HepG2 (cell line): ENCODE data around the gene PLEKHH3. TPM values are rescaled to one million over a fixed set of nuclear protein-coding genes. Genes with fewer than 3 reads are reported as not detected.

ENCODE experiments used
- ATAC-seq: fragments of 200-7000 bp; cut with Tn5 transposase; 3 replicates; pipeline ENCODE4 v1.9.1; 2020; ENCODE audit warnings: mild to moderate bottlenecking, moderate library complexity
- BruUV-seq: library from RNA; stranded (reverse); fragments of 400-500 nt; replicated peaks from 2 replicates; lab custom pipeline; 2021; lab: Mats Ljungman, UMichigan
- CTCF ChIA-PET: fragments of 300-600 bp; formaldehyde crosslinking; extraction: SDS; loops from one replicate; lab custom pipeline; 2021; ENCODE audit warnings: low total read pairs, inconsistent platforms, low intra/inter-chr PET ratio; lab: Yijun Ruan, JAX
- POLR2A ChIA-PET: fragments of 350-600 bp; sonication (Branson Sonifier 250); formaldehyde crosslinking; loops from one replicate; lab custom pipeline; 2020; ENCODE audit warnings: antibody characterized with exemption, inconsistent platforms; lab: Yijun Ruan, JAX
- DNase-seq: peaks from one replicate; pipeline ENCODE4 v3.0.0-alpha.2; 2015; ENCODE audit warnings: low spot score
- FAIRE-seq: peaks from 3 replicates; lab custom pipeline; 2011; peaks lifted over from hg19 to GRCh38; lab: Jason Lieb, UNC
- H2AFZ ChIP-seq: one replicate; pipeline ENCODE4 v1.6.1; 2011; ENCODE audit warnings: low read length, inconsistent platforms
- H3K27ac ChIP-seq: fragments of 300-600 bp; 3 replicates; pipeline ENCODE4 v1.8.0; 2011; ENCODE audit warnings: mixed run types, mild to moderate bottlenecking, mixed read lengths, low read length, inconsistent platforms; ENCODE audit not compliant: insufficient read depth; ENCODE audit errors: extremely low read length
- H3K27me3 ChIP-seq, 2 experiments: fragments of 200-600 bp in 1 of 2; 2 replicates in 1 of 2; 3 replicates in 1 of 2; pipeline versions ENCODE4 v1.6.0 to v1.8.0; 2011; ENCODE audit warnings: low read length in 2 of 2, mild to moderate bottlenecking in 2 of 2, moderate library complexity in 2 of 2, inconsistent platforms in 1 of 2; ENCODE audit not compliant: insufficient read depth in 2 of 2, control insufficient read depth in 1 of 2
- H3K36me3 ChIP-seq, 2 experiments: fragments of 200-600 bp in 1 of 2; replicated peaks in 1 of 2; 2 replicates in 1 of 2; 3 replicates in 1 of 2; pipeline versions ENCODE4 v1.5.1 to v1.8.0; 2011; ENCODE audit warnings: low read length in 2 of 2, inconsistent platforms in 1 of 2; ENCODE audit not compliant: insufficient read depth in 2 of 2, control insufficient read depth in 1 of 2
- H3K4me1 ChIP-seq: 2 replicates; pipeline ENCODE4 v1.5.1; 2012; ENCODE audit warnings: low read length, inconsistent platforms; ENCODE audit not compliant: insufficient read depth
- H3K4me2 ChIP-seq: 2 replicates; pipeline ENCODE4 v1.6.0; 2011; ENCODE audit warnings: low read depth, low read length, inconsistent platforms
- H3K4me3 ChIP-seq, 3 experiments: fragments of 200-600 bp in 1 of 3; sonication (generic), shearing (Covaris generic) in 1 of 3; replicated peaks in 1 of 3; 2 replicates each; pipeline ENCODE4 v1.5.1; 2011 to 2016; ENCODE audit warnings: low read length in 3 of 3, inconsistent platforms in 2 of 3, low read depth in 2 of 3, mild to moderate bottlenecking in 2 of 3, control low read depth in 1 of 3, mixed read lengths in 1 of 3; ENCODE audit not compliant: insufficient read depth in 1 of 3
- H3K79me2 ChIP-seq: one replicate; pipeline ENCODE4 v1.6.1; 2011; ENCODE audit warnings: low read length, inconsistent platforms; ENCODE audit not compliant: insufficient read depth
- H3K9ac ChIP-seq: 2 replicates; pipeline ENCODE4 v1.6.0; 2011; ENCODE audit warnings: mild to moderate bottlenecking, low read depth, low read length, inconsistent platforms; ENCODE audit not compliant: insufficient read depth
- H3K9me3 ChIP-seq: 2 replicates; pipeline ENCODE4 v1.5.1; 2012; ENCODE audit warnings: mild to moderate bottlenecking, low read length
- H4K20me1 ChIP-seq: 2 replicates; pipeline ENCODE4 v1.6.0; 2011; ENCODE audit warnings: inconsistent platforms, mild to moderate bottlenecking, low read length, moderate library complexity; ENCODE audit not compliant: insufficient read depth
- CENPT ChIP-seq: sonication (generic); formaldehyde crosslinking; IDR thresholded peaks from 2 replicates; pipeline ENCODE4 v1.8.0; 2022; ENCODE audit warnings: low read depth, mild to moderate bottlenecking, moderate library complexity, missing genetic modification reagents
- DMAP1 ChIP-seq: IDR thresholded peaks from 2 replicates; pipeline ENCODE4 v1.6.1; 2016
- DNMT1 ChIP-seq: sonication (generic); formaldehyde crosslinking; IDR thresholded peaks from 2 replicates; pipeline ENCODE4 v1.5.1; 2020; ENCODE audit warnings: mild to moderate bottlenecking, missing genetic modification reagents
- EHMT2 ChIP-seq: fragments of 200-600 bp; sonication (generic); IDR thresholded peaks from 2 replicates; pipeline ENCODE4 v1.7.0; 2017; ENCODE audit warnings: antibody characterized with exemption, low read depth, low read length, borderline replicate concordance
- HOXA3 ChIP-seq: sonication (generic); formaldehyde crosslinking; IDR thresholded peaks from 2 replicates; pipeline ENCODE4 v1.5.0; 2020; ENCODE audit warnings: missing genetic modification reagents
- HOXD1 ChIP-seq: sonication (generic); formaldehyde crosslinking; IDR thresholded peaks from 2 replicates; pipeline ENCODE4 v1.5.0; 2020; ENCODE audit warnings: missing genetic modification reagents
- JUNB ChIP-seq: sonication (generic); formaldehyde crosslinking; IDR thresholded peaks from 2 replicates; pipeline ENCODE4 v1.8.0; 2022; ENCODE audit warnings: missing genetic modification reagents, mild to moderate bottlenecking, borderline replicate concordance
- KLF15 ChIP-seq: sonication (generic); formaldehyde crosslinking; IDR thresholded peaks from 2 replicates; pipeline ENCODE4 v1.8.1; 2023; ENCODE audit warnings: borderline replicate concordance, mild to moderate bottlenecking, inconsistent platforms, missing genetic modification reagents, mixed read lengths
- MAF1 ChIP-seq: sonication (generic); formaldehyde crosslinking; IDR thresholded peaks from 2 replicates; pipeline ENCODE4 v1.5.0; 2020; ENCODE audit warnings: missing genetic modification reagents, borderline replicate concordance
- NRL ChIP-seq: sonication (generic); formaldehyde crosslinking; IDR thresholded peaks from 2 replicates; pipeline ENCODE4 v1.5.0; 2020; ENCODE audit warnings: missing genetic modification reagents, mild to moderate bottlenecking, moderate library complexity, borderline replicate concordance
- SOX6 ChIP-seq, 2 experiments: fragments of 450-650 bp in 1 of 2; sonication (generic) in 1 of 2; formaldehyde crosslinking in 1 of 2; IDR thresholded peaks; 2 replicates each; pipeline versions ENCODE4 v1.4.0 to v1.6.1; 2017 to 2020; ENCODE audit warnings: antibody characterized with exemption in 1 of 2, mild to moderate bottlenecking in 1 of 2, missing genetic modification reagents in 1 of 2
- TBL1XR1 ChIP-seq: fragments of 150-350 bp; IDR thresholded peaks from 2 replicates; pipeline ENCODE4 v1.6.1; 2014; ENCODE audit warnings: borderline replicate concordance, low read length; ENCODE audit not compliant: partially characterized antibody
- YEATS4 ChIP-seq: sonication (generic); formaldehyde crosslinking; IDR thresholded peaks from 2 replicates; pipeline ENCODE4 v1.4.0; 2020; ENCODE audit warnings: missing genetic modification reagents, borderline replicate concordance
- ZBTB39 ChIP-seq: sonication (generic); formaldehyde crosslinking; IDR thresholded peaks from 2 replicates; pipeline ENCODE4 v1.5.0; 2020; ENCODE audit warnings: missing genetic modification reagents
- ZNF33A ChIP-seq: sonication (generic); formaldehyde crosslinking; IDR thresholded peaks from 2 replicates; pipeline ENCODE4 v1.5.1; 2020; ENCODE audit warnings: missing genetic modification reagents, mild to moderate bottlenecking, moderate library complexity, borderline replicate concordance
- ZNF34 ChIP-seq: sonication (generic); formaldehyde crosslinking; IDR thresholded peaks from 2 replicates; pipeline ENCODE4 v1.4.0; 2020; ENCODE audit warnings: mild to moderate bottlenecking, missing genetic modification reagents, borderline replicate concordance
- ZNF446 ChIP-seq: sonication (generic); formaldehyde crosslinking; IDR thresholded peaks from 2 replicates; pipeline ENCODE4 v1.5.0; 2020; ENCODE audit warnings: mild to moderate bottlenecking, missing genetic modification reagents
- ZNF782 ChIP-seq: sonication (generic); formaldehyde crosslinking; IDR thresholded peaks from 2 replicates; pipeline ENCODE4 v1.4.0; 2020; ENCODE audit warnings: missing genetic modification reagents, mild to moderate bottlenecking, borderline replicate concordance
- WGBS: methylation state at CpG from one replicate; pipeline ENCODE4 v1.1.6; 2017; ENCODE audit warnings: low lambda C conversion rate; 5-methylcytosine and 5-hydroxymethylcytosine counted together
- in situ Hi-C: cut with HindIII; loops from 2 replicates; pipeline ENCODE4 v1.10.0; 2017; ENCODE audit warnings: low pct_unique_long_range_greater_than_20kb; ENCODE audit not compliant: extremely low pct_ligation_motif_present
- intact Hi-C: fragments of 100-400 bp; cut with micrococcal nuclease; formaldehyde crosslinking; loops from one replicate; pipeline ENCODE4 v1.10.0; 2022; ENCODE audit not compliant: unreplicated experiment
- polyA plus RNA-seq, 8 experiments: library from polyadenylated mRNA; depleted of rRNA in 3 of 8; stranded (reverse) in 7 of 8; unstranded in 1 of 8; fragments of >200 nt; fragmentation: Illumina TruSeq in 4 of 8; extraction: Trizol in 4 of 8; gene quantifications; 2 replicates each; pipeline versions ENCODE4 v1.2.1 to v1.2.3, GENCODE V29; 2011 to 2016; ENCODE audit warnings: low read depth in 4 of 8, missing spikeins in 1 of 8, mixed read lengths in 1 of 8; ENCODE audit not compliant: insufficient read depth in 1 of 8
- total RNA-seq, 5 experiments: library from RNA; depleted of rRNA; stranded (reverse); fragments of >200 nt; fragmentation: Illumina TruSeq; extraction: Trizol; gene quantifications; 2 replicates each; pipeline ENCODE4 v1.2.3, GENCODE V29; 2016; ENCODE audit warnings: low read depth in 1 of 5
- TF ChIP-seq, protein P1 (sequence below): sonication (generic); formaldehyde crosslinking; IDR thresholded peaks from 2 replicates; pipeline ENCODE4 v1.4.0; 2020; ENCODE audit warnings: missing genetic modification reagents
- TF ChIP-seq, protein P2 (sequence below): sonication (generic); formaldehyde crosslinking; IDR thresholded peaks from 2 replicates; pipeline ENCODE4 v1.8.1; 2023; ENCODE audit warnings: missing genetic modification reagents, inconsistent platforms, borderline replicate concordance

The PLEKHH3 gene
- total and polyA plus RNA-seq, 2 of the 13 experiments (the other 11 are each of a cell fraction or from before 2014, with no cell fraction given): 6.0 to 19.9 TPM

GRCh38 chr17:42680331-42680808, 3.6 kb upstream of the PLEKHH3 start:
- POLR2A ChIA-PET: interaction anchor here (0.6 to 1.6 kb wide), 8 partner anchors 9 to 318 kb away, joined by 3 to 8 read pairs (median 4); partner anchors contain the start of genes EZH1, PSMC3IP, RETREG3 and RPL27
- BruUV-seq: no TSS peak
- in situ Hi-C loops (no loop called here), intact Hi-C loops (loop anchor here (2.0 kb wide), 1 partner anchor 102 kb away; no protein-coding TSS in a partner anchor)
- Histone ChIP-seq H3K27me3 (no peaks in the 10 kb centered on the region), H3K27ac (no peak overlapping the region), H3K36me3 (no peaks in the 10 kb centered on the region), H3K4me1 (peaks cover 47% of the 10 kb centered on the region), H3K9ac (peak overlapping the region; percentile 24; the same call in 1 of the 2 replicates), H3K4me3 (no peak overlapping the region), H3K9me3 (no peaks in the 10 kb centered on the region), H2AFZ (no peak overlapping the region), H3K4me2 (peak overlapping the region; percentile 10; the same call in 1 of the 2 replicates), H4K20me1 (no peaks in the 10 kb centered on the region), H3K79me2 (peaks cover 14% of the 10 kb centered on the region)
- CTCF ChIA-PET: interaction anchor here (0.7 to 1.8 kb wide), 3 partner anchors 62 to 103 kb away, joined by 3 to 9 read pairs (median 6); partner anchors contain the start of gene PSMC3IP
- no peak for DNase-seq
- no peak for FAIRE-seq
- no peak for ATAC-seq
- WGBS: 73% methylated on average over 17 of the region's 20 CpGs
- no peak for TF ChIP-seq EHMT2
- TF ChIP-seq, protein P1, sequence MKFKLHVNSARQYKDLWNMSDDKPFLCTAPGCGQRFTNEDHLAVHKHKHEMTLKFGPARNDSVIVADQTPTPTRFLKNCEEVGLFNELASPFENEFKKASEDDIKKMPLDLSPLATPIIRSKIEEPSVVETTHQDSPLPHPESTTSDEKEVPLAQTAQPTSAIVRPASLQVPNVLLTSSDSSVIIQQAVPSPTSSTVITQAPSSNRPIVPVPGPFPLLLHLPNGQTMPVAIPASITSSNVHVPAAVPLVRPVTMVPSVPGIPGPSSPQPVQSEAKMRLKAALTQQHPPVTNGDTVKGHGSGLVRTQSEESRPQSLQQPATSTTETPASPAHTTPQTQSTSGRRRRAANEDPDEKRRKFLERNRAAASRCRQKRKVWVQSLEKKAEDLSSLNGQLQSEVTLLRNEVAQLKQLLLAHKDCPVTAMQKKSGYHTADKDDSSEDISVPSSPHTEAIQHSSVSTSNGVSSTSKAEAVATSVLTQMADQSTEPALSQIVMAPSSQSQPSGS: no peak
- no peak for TF ChIP-seq ZNF446 (CRISPR knock-in tag)
- no peak for TF ChIP-seq ZBTB39 (CRISPR knock-in tag)
- no peak for TF ChIP-seq JUNB (CRISPR knock-in tag)
- no peak for TF ChIP-seq HOXD1 (CRISPR knock-in tag)
- no peak for TF ChIP-seq TBL1XR1
- TF ChIP-seq ZNF782 (CRISPR knock-in tag): no peak
- no peak for TF ChIP-seq KLF15 (CRISPR knock-in tag)
- no peak for TF ChIP-seq DMAP1 (CRISPR knock-in tag)
- 0 out of 2 replicates have a peak, but pooled peaks have one; percentile 0 for TF ChIP-seq DNMT1 (CRISPR knock-in tag)
- no peak for TF ChIP-seq ZNF34 (CRISPR knock-in tag)
- no peak for TF ChIP-seq SOX6 (IDR thresholded peaks at IDR 0.05)
- TF ChIP-seq SOX6 (CRISPR knock-in tag; IDR thresholded peaks at IDR 0.05): no peak
- TF ChIP-seq HOXA3: 0 out of 2 replicates have a peak, but pooled peaks have one; percentile 2
- TF ChIP-seq CENPT (CRISPR knock-in tag): no peak
- TF ChIP-seq YEATS4 (CRISPR knock-in tag): no peak
- no peak for TF ChIP-seq ZNF33A (CRISPR knock-in tag)
- TF ChIP-seq, protein P2, sequence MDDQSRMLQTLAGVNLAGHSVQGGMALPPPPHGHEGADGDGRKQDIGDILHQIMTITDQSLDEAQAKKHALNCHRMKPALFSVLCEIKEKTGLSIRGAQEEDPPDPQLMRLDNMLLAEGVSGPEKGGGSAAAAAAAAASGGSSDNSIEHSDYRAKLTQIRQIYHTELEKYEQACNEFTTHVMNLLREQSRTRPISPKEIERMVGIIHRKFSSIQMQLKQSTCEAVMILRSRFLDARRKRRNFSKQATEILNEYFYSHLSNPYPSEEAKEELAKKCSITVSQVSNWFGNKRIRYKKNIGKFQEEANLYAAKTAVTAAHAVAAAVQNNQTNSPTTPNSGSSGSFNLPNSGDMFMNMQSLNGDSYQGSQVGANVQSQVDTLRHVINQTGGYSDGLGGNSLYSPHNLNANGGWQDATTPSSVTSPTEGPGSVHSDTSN: no peak
- TF ChIP-seq NRL (CRISPR knock-in tag): 0 out of 2 replicates have a peak, but pooled peaks have one; percentile 23
- TF ChIP-seq MAF1 (CRISPR knock-in tag): no peak
